GM12878 (cell line): ENCODE results near the gene ADCYAP1R1. TPM values are rescaled to one million over a fixed set of nuclear protein-coding genes. Genes with fewer than 3 reads are reported as not detected.

ENCODE experiments used
- ATAC-seq: fragments of 200-7000 bp; cut with Tn5 transposase; 3 replicates; pipeline ENCODE4 v1.9.1; 2020; ENCODE audit warnings: mild to moderate bottlenecking, moderate library complexity
- BruUV-seq: library from RNA; stranded (reverse); fragments of 400-500 nt; replicated peaks from 2 replicates; lab custom pipeline; 2021; lab: Mats Ljungman, UMichigan
- CTCF ChIA-PET: fragments of 300-600 bp; sonication (Branson Sonifier 250); formaldehyde crosslinking; extraction: SDS; loops from one replicate; lab custom pipeline; 2021; ENCODE audit warnings: inconsistent platforms; lab: Yijun Ruan, JAX
- POLR2A ChIA-PET: fragments of 350-600 bp; formaldehyde crosslinking; extraction: SDS; loops from one replicate; lab custom pipeline; 2021; ENCODE audit warnings: inconsistent platforms; lab: Charles Lee
- RAD21 ChIA-PET: fragments of 300-600 bp; sonication (Branson Sonifier 250); formaldehyde crosslinking; loops from one replicate; lab custom pipeline; 2023; ENCODE audit warnings: antibody characterized with exemption; ENCODE audit not compliant: unreplicated experiment; lab: Charles Lee
- SMC1A ChIA-PET: fragments of 300-600 bp; sonication (Branson Sonifier 250); formaldehyde crosslinking; loops from one replicate; lab custom pipeline; 2023; ENCODE audit not compliant: unreplicated experiment, uncharacterized antibody; lab: Charles Lee
- DNase-seq: peaks from one replicate; pipeline ENCODE4 v3.0.0-alpha.2; 2011; ENCODE audit warnings: low read depth, low spot score
- FAIRE-seq: peaks from 3 replicates; lab custom pipeline; 2011; peaks lifted over from hg19 to GRCh38; lab: Jason Lieb, UNC
- H2AFZ ChIP-seq: 2 replicates; pipeline ENCODE4 v1.6.0; 2011; ENCODE audit warnings: low read depth, low read length, control low read depth; ENCODE audit not compliant: control insufficient read depth
- H3K27ac ChIP-seq: 2 replicates; pipeline ENCODE4 v1.5.1; 2011; ENCODE audit warnings: control low read depth; ENCODE audit not compliant: control insufficient read depth, insufficient read depth
- H3K27me3 ChIP-seq, 2 experiments: replicated peaks in 1 of 2; 2 replicates each; pipeline versions ENCODE4 v1.6.0 to v1.6.1; 2011; ENCODE audit warnings: low read length in 1 of 2; ENCODE audit not compliant: control insufficient read depth in 2 of 2, insufficient read depth in 2 of 2
- H3K36me3 ChIP-seq, 2 experiments: 2 replicates each; pipeline ENCODE4 v1.5.1; 2011; ENCODE audit warnings: low read length in 1 of 2; ENCODE audit not compliant: control insufficient read depth in 2 of 2, insufficient read depth in 2 of 2
- H3K4me1 ChIP-seq: 2 replicates; pipeline ENCODE4 v1.6.1; 2011; ENCODE audit warnings: mild to moderate bottlenecking, low read length, moderate library complexity, mixed read lengths; ENCODE audit not compliant: control insufficient read depth, insufficient read depth
- H3K4me2 ChIP-seq: 2 replicates; pipeline ENCODE4 v1.6.0; 2011; ENCODE audit warnings: control low read depth; ENCODE audit not compliant: control insufficient read depth, insufficient read depth
- H3K4me3 ChIP-seq: fragments of 200-600 bp; sonication (generic); 2 replicates; pipeline ENCODE4 v1.5.1; 2016
- H3K79me2 ChIP-seq: 2 replicates; pipeline ENCODE4 v1.6.0; 2011; ENCODE audit warnings: low read length; ENCODE audit not compliant: control insufficient read depth, insufficient read depth
- H3K9ac ChIP-seq: 2 replicates; pipeline ENCODE4 v1.8.0; 2011; ENCODE audit warnings: low read length, control low read depth, mixed read lengths; ENCODE audit not compliant: control insufficient read depth, insufficient read depth
- H3K9me3 ChIP-seq: replicated peaks from 3 replicates; pipeline ENCODE4 v1.5.1; 2011; ENCODE audit warnings: mild to moderate bottlenecking, low read length; ENCODE audit not compliant: control insufficient read depth, insufficient read depth
- H4K20me1 ChIP-seq: 2 replicates; pipeline ENCODE4 v1.6.0; 2011; ENCODE audit not compliant: control insufficient read depth, insufficient read depth
- WGBS: methylation state at CpG from one replicate; pipeline ENCODE4 v1.1.6; 2016; ENCODE audit warnings: low lambda C conversion rate; ENCODE audit not compliant: insufficient replicate concordance, insufficient coverage; ENCODE audit errors: missing lambda C conversion rate; 5-methylcytosine and 5-hydroxymethylcytosine counted together
- in situ Hi-C: fragments of 300-500 bp; cut with MboI; formaldehyde crosslinking; loops from 9 replicates; pipeline ENCODE4 v1.14.3; 2018; ENCODE audit warnings: mixed read lengths
- intact Hi-C: fragments of 100-400 bp; cut with micrococcal nuclease; formaldehyde crosslinking; loops from one replicate; pipeline ENCODE4 v1.14.2; 2022; ENCODE audit not compliant: unreplicated experiment
- polyA plus RNA-seq, 11 experiments: library from polyadenylated mRNA; depleted of rRNA in 4 of 11; unstranded in 6 of 11; stranded (reverse) in 5 of 11; fragments of >200 nt; fragmentation: Nextera tagmentation in 4 of 11; fragmentation: Illumina TruSeq in 1 of 11; extraction: Ambion mirVana in 4 of 11; extraction: Trizol in 1 of 11; gene quantifications; 1 replicate in 1 of 11; 2 replicates in 10 of 11; pipeline versions ENCODE4 v1.2.1 to v1.2.3, GENCODE V29; 2011 to 2016; ENCODE audit warnings: inconsistent platforms in 2 of 11, missing spikeins in 2 of 11, low read depth in 1 of 11
- total RNA-seq, 4 experiments: library from RNA; depleted of rRNA in 3 of 4; stranded (reverse); fragments of >200 nt in 3 of 4; fragmentation: Illumina TruSeq in 1 of 4; extraction: Trizol in 1 of 4; gene quantifications; 2 replicates each; pipeline versions ENCODE4 v1.2.1 to v1.2.3, GENCODE V29; 2013 to 2021
- TF ChIP-seq, protein P1 (sequence below): fragments of 450-650 bp; IDR thresholded peaks from 2 replicates; pipeline ENCODE4 v1.6.1; 2017; ENCODE audit warnings: mild to moderate bottlenecking, moderate library complexity
- TF ChIP-seq, protein P2 (sequence below), 3 experiments: IDR thresholded peaks in 2 of 3; conservative IDR thresholded peaks in 1 of 3; 2 replicates each; pipeline ENCODE4 v1.5.1; 2011; ENCODE audit warnings: low read depth in 3 of 3, low read length in 3 of 3, mild to moderate bottlenecking in 3 of 3, control low read depth in 2 of 3, moderate library complexity in 2 of 3, inconsistent platforms in 1 of 3, mixed read lengths in 1 of 3; ENCODE audit not compliant: control insufficient read depth in 2 of 3, insufficient read depth in 1 of 3; ENCODE audit errors: extremely low read depth in 1 of 3

ADCYAP1R1 gene
- total and polyA plus RNA-seq, 10 of the 15 experiments (the other 5 are each of a cell fraction or from before 2014, with no cell fraction given) = not detected

DNA sequence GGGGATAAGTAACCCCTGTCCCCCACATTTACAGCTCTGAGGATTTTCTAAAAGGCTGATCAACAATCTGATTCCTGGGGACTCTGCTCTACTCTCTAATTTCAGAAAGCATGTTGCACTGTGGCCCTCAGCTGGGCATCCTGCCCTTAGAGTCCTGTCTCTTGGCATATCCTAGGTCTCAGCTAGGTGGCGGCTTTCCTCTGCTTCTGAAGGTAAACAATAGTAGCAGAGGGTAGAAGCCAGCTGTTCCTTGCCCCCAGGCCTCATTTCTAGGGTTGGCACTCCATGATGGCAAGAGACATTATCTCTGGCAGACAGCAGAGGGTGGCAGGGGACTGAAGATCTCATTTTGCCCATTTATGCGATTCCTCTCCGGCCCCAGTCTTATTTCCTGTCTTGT lies 77.0 kb downstream of the ADCYAP1R1 start:
- POLR2A ChIA-PET = no interaction called here
- no peaks in the 10 kb centered on the region for H3K9me3 ChIP-seq

More for the DNA sequence above, 77.0 kb downstream of the ADCYAP1R1 start:
- 17% methylated on average over 3 of the region's 3 CpGs for WGBS
- in situ Hi-C loops (no loop called here), intact Hi-C loops (no loop called here)
- H3K4me1 ChIP-seq = no peaks in the 10 kb centered on the region
- no peak overlapping the region for H3K4me2 ChIP-seq
- peak; percentile 47 for ATAC-seq
- H3K4me3 ChIP-seq = no peak overlapping the region
- H3K36me3 ChIP-seq = no peaks in the 10 kb centered on the region
- FAIRE-seq = no peak
- H3K79me2 ChIP-seq = no peaks in the 10 kb centered on the region
- H3K9ac ChIP-seq = no peak overlapping the region
- SMC1A ChIA-PET = no interaction called here
- H3K27ac ChIP-seq = no peak overlapping the region
- H3K27me3 ChIP-seq = no peaks in the 10 kb centered on the region; a peak in 1 of 4 replicates
- TF ChIP-seq, protein P1, sequence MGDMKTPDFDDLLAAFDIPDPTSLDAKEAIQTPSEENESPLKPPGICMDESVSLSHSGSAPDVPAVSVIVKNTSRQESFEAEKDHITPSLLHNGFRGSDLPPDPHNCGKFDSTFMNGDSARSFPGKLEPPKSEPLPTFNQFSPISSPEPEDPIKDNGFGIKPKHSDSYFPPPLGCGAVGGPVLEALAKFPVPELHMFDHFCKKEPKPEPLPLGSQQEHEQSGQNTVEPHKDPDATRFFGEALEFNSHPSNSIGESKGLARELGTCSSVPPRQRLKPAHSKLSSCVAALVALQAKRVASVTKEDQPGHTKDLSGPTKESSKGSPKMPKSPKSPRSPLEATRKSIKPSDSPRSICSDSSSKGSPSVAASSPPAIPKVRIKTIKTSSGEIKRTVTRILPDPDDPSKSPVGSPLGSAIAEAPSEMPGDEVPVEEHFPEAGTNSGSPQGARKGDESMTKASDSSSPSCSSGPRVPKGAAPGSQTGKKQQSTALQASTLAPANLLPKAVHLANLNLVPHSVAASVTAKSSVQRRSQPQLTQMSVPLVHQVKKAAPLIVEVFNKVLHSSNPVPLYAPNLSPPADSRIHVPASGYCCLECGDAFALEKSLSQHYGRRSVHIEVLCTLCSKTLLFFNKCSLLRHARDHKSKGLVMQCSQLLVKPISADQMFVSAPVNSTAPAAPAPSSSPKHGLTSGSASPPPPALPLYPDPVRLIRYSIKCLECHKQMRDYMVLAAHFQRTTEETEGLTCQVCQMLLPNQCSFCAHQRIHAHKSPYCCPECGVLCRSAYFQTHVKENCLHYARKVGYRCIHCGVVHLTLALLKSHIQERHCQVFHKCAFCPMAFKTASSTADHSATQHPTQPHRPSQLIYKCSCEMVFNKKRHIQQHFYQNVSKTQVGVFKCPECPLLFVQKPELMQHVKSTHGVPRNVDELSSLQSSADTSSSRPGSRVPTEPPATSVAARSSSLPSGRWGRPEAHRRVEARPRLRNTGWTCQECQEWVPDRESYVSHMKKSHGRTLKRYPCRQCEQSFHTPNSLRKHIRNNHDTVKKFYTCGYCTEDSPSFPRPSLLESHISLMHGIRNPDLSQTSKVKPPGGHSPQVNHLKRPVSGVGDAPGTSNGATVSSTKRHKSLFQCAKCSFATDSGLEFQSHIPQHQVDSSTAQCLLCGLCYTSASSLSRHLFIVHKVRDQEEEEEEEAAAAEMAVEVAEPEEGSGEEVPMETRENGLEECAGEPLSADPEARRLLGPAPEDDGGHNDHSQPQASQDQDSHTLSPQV = no peak
- TF ChIP-seq, protein P2, sequence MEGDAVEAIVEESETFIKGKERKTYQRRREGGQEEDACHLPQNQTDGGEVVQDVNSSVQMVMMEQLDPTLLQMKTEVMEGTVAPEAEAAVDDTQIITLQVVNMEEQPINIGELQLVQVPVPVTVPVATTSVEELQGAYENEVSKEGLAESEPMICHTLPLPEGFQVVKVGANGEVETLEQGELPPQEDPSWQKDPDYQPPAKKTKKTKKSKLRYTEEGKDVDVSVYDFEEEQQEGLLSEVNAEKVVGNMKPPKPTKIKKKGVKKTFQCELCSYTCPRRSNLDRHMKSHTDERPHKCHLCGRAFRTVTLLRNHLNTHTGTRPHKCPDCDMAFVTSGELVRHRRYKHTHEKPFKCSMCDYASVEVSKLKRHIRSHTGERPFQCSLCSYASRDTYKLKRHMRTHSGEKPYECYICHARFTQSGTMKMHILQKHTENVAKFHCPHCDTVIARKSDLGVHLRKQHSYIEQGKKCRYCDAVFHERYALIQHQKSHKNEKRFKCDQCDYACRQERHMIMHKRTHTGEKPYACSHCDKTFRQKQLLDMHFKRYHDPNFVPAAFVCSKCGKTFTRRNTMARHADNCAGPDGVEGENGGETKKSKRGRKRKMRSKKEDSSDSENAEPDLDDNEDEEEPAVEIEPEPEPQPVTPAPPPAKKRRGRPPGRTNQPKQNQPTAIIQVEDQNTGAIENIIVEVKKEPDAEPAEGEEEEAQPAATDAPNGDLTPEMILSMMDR (IDR thresholded peaks at IDR 0.05 in 2 of 3, conservative IDR thresholded peaks at IDR 0.05 in 1 of 3; ENCODE audit: control insufficient read depth in 2 of 3, extremely low read depth in 1 of 3, insufficient read depth in 1 of 3, low read depth in 3 of 3, low read length in 3 of 3) = peak in 2 of 3 experiments; percentile 11 to 20; a peak in 1 of 6 replicates
- no TSS peak for BruUV-seq
- CTCF ChIA-PET = interaction anchor here (0.6 to 1.8 kb wide), 7 partner anchors 9 to 431 kb away, joined by 3 to 11 read pairs (median 3); no protein-coding TSS in a partner anchor
- H2AFZ ChIP-seq = no peak overlapping the region
- DNase-seq = no peak
- no peaks in the 10 kb centered on the region for H4K20me1 ChIP-seq
- RAD21 ChIA-PET = interaction anchor here (1.2 kb wide), 1 partner anchor 146 kb away, joined by 4 read pairs; no protein-coding TSS in a partner anchor
